GM21825 (cell line): Measurements from ENCODE around the gene MYO1C.
A peak's percentile ranks its signal among the peaks of the same experiment; 100 is the strongest.
"Not testable (repeated sequence)": the region's sequence is repeated elsewhere in the genome, so short reads cannot be mapped to it uniquely, and the experiment has no call there.

Experiments
- ATAC-seq: cut with Tn5 transposase; IDR thresholded peaks from one replicate; pipeline ENCODE4 v1.9.1; 2021; ENCODE audit warnings: mild to moderate bottlenecking, moderate library complexity; ENCODE audit not compliant: unreplicated experiment

MYO1C gene

GRCh38 chr17:1508709-1509108, 16.2 kb upstream of the MYO1C start:
- not testable (repeated sequence) for ATAC-seq

DNA sequence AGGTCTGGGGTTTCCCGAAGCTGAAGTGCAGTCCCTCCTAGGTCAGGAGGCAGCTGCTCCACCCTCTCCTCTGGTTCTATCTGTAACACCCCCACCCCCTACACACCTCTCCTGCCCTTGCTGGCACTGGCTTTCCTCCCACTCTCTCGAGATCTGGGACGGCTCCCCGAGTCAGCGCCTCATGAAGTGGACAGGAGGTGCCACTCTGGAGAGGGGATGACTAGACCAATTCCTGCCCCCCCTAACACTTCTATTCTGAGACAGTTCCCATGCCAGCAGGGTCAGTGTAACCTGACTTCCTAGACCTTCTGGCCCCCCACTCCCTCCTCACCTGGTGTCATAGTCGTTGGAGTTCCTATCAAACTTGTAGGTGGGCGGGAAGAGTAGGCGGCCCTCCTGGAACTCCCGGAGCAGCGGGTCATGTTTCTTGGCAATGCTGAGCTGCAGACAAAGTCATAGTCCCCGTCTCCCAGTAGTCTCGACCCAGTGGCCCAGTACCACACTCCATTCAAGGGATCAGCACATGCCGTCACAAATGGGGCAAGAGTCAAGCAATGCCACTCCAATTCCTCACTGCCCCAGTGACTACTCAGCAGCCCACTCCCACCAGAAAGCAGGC, 14.3 kb upstream of the MYO1C start:
- ATAC-seq = no peak

DNA sequence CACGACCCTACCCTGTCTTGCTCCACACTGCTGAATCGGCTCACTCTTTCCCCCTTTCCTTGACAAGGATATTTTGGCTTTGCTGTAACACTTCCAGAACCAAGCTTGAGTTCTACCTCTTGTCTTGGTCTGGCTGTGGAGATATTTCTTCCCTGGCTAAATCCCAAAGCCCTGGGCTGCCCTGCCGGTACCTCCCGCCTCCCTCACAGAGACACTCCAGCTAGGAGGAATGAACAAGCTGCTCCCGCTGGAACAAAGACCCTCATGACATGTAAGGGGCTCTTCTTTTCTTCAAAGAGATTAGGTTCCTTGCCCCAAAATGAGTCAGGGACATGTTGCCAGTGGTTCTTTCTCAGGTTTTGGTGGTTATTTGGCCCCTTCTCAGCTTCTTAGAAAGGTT, 13.1 kb upstream of the MYO1C start:
- no peak for ATAC-seq

GRCh38 chr17:1504866-1505265, 12.4 kb upstream of the MYO1C start:
- ATAC-seq = no peak

DNA sequence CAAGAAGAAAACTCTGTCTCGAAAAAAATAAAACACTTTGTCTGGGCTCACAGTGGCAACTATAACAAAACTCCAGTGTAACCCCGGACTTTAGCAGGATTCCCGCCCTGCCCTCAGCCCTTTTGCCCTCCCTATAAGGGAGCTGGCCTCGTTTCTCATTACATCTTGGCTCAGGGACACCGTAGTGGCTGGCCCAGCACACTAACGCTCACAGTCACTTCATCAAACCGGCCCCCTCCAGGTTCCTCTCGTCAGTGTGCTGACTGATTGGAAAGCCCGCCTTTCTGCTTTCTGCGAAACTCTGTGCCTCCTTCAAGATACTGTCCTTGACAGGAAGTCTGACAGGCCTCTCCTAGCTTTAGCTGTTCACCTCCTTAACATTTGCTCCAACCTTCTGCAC, 11.2 kb upstream of the MYO1C start:
- no peak for ATAC-seq

GRCh38 chr17:1498869-1499268, 6.4 kb upstream of the MYO1C start:
- no peak for ATAC-seq

DNA sequence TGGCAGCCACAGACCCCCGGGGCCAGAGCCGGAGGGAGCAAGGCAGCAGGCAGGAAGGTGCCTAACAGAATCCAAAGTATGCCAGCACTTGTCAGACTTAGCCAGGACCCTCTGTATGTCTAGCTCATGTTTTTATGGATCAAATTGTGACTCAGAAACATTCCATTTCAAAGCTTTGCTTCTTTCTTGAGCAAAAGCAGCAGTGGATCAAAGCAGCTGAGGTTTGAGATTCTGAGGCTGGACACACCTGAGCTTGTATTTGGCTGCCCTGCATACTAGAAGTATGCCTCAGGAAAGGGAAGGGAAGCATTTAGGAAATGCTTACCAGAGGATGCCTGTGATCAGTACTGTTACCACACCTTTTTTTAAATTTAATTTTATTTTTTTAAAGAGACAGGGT, 5.7 kb upstream of the MYO1C start:
- no peak for ATAC-seq

- ATAC-seq = no peak
Measured at GRCh38 chr17:1497831-1498230, 5.3 kb upstream of the MYO1C start.

DNA sequence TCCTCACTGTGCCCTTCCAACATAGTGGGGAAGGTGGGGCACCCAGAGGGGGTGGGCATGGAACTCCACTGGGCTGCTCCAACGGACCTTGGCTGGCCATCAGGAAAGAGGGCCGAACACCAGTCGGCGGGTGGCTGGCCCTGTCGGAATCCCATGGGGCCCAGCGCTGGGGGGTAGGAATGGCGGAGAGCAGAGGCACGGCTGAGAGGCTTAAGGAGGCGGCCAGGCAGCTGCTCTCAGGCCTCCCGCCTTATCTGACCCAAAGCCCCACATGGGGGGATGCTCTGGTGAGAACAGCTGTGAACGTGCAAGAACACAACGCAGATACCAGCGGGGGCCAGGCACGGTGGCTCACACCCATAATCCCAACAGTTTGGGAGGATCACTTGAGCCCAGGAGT, 4.4 kb upstream of the MYO1C start:
- no peak for ATAC-seq

DNA sequence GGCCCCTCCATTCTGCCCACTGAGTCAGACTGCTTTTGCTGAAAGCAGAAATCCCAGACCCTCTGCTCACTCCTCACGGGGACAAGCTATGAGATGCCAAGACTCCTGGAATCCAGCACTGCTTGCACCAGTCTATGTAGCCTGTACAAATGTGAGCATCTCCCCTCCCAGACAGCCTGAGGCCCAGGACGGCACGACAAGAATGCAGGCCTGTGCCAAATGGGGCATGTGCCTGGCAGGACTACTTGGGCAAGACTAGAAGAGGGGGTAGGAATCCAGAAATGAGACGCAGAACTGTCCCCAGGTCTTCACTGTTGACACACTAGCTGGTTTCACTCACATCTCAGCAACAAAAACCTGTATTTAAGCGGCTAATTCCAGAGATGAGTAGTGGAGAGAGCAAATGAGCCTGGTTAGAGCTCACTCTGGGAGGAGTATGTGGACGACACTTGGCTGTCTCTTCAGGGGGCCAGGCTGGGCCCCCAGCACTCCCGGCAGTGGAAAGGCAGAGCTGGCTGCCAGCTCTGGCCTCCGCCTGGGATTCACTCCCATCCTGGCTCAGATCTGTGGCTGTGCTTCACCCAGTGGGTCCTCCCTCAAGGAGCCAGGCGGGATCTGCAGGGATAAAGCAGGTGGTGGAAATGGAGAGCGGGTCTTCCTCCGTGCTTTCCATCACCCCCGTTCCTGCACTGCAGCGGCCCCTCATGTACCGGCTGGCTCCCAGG, 2.9 kb upstream of the MYO1C start:
- ATAC-seq = no peak

- no peak for ATAC-seq
Measured at GRCh38 chr17:1494736-1495253, 2.3 kb upstream of the MYO1C start.

DNA sequence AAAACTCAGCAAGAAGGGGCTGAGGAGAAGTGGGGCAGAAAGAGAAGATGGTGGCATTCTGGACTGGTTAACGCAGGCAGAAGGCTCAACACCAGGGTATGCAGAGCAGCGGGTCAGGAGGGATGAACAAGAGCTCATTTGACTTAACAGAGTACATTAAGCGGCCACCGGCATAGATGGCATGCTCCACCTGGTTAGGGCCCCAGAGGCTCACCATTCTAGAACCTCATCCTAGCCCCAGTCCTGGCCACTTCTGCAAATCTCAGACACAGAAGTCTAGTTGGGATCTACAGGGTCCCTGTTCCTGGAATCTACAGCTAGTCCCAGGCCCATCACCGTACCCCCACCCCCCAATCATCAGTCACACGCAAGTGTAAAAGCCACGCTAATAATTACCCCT, 1.7 kb upstream of the MYO1C start:
- no peak for ATAC-seq

DNA sequence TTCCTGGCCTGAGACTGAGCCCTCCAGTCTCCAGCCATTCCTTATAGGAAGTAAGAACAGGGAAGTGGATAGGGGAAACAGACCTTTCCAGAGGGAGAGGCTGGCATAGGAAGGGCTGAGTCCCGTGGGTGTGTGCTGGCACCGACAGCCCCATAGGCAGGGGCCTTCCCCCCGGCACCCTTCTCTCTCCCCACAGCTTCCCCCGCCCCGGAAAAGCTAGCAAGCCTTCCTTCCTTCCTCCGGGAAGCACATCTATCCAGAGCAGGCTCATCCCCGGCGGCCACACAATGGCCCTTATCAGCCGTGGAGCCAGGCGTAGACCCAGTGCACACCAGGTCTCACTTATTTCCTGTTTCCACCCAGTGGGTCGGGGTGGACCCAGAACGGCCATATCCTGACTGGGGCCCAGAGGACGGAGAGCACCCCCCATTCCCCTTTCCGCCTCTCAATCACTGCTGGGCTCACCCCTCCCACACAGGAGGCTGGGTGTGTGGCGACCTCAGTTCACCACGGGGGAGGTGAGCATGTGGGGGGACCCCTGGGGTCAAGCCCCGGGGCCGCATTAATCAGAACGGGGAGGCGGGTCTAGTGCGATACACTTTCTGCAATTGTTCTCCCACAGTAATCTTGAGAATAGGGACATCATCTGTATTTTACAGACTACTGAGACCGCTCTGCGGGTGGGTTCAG, 950 bp upstream of the MYO1C start:
- no peak for ATAC-seq

DNA sequence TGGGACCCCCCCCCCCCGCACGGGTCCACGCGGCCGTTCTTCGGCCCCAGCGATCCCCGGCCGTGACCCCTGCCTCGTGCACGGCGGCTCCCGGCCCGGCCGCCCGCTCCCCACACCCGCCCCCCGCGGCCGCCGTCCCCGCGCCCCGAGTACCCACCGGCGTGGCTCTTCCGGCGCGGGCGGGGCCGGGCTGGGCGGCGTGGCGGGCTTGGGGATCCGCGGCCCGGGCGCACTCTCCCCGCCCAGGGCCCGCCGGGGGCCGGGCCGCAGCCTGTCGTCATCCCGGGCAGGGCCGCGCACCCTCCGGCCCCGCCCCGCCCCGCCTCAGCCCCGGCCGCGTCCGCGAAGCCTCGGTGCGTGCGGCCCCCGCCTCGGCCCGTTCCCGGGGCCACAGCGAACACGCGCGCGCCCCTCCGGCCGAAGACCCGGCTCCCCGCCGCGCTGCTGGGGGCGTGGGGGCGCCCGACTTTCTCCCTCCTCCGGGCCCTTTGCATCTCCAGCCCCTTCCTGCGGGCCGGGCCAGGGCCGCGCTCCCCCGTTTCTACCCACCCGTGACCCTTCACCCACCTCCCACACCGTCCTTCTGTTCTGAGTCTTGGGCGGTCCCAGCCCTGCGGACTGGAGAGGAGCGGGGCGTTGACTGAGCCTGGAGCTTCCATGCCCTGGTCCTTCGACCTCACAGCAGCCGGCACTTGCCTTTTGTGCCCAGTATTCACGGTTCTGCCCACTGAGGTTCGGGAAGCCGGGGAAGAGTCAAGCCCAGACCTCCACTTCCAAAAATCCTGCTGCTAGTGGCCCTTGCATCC, 840 bp downstream of the MYO1C start:
- no peak for ATAC-seq

- no peak for ATAC-seq
Measured at GRCh38 chr17:1490643-1491442, 1.6 kb downstream of the MYO1C start.

GRCh38 chr17:1488826-1489270, 3.6 kb downstream of the MYO1C start:
- no peak for ATAC-seq

- ATAC-seq = peak; percentile 18
Measured at GRCh38 chr17:1487939-1488825, 4.3 kb downstream of the MYO1C start.

GRCh38 chr17:1486802-1487695, 5.4 kb downstream of the MYO1C start:
- ATAC-seq = no peak
